AG09319 (cell line): ENCODE results near the gene MYH1.

ENCODE experiments used
- DNase-seq: peaks from one replicate; pipeline ENCODE4 v3.0.0-alpha.2; 2010; ENCODE audit warnings: low read depth; ENCODE audit errors: extremely low read depth
- TF ChIP-seq, protein P1 (sequence below): IDR thresholded peaks from 2 replicates; pipeline ENCODE4 v1.5.1; 2011; ENCODE audit warnings: low read depth, mild to moderate bottlenecking, inconsistent platforms, low read length, moderate library complexity

Gene MYH1

DNA sequence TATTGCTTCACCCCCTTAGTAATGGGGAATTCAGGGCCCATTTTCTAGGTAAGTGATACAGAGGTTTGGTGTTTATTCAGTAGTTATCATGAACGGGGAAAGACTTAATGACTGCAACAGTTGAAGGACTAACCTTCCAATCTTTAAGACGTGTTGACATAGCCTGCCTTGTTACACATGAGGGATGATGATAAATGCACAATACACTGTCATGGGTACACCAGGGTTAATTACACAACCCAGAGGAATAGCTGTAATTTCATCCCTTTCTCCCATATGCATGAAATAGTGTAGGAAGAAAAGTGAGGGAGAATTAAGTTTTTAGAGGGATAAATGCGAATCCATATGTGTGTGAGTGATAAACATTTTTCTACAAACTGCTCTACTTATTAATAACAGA, 59.6 kb downstream of the MYH1 start:
- no peak for DNase-seq
- TF ChIP-seq, protein P1, sequence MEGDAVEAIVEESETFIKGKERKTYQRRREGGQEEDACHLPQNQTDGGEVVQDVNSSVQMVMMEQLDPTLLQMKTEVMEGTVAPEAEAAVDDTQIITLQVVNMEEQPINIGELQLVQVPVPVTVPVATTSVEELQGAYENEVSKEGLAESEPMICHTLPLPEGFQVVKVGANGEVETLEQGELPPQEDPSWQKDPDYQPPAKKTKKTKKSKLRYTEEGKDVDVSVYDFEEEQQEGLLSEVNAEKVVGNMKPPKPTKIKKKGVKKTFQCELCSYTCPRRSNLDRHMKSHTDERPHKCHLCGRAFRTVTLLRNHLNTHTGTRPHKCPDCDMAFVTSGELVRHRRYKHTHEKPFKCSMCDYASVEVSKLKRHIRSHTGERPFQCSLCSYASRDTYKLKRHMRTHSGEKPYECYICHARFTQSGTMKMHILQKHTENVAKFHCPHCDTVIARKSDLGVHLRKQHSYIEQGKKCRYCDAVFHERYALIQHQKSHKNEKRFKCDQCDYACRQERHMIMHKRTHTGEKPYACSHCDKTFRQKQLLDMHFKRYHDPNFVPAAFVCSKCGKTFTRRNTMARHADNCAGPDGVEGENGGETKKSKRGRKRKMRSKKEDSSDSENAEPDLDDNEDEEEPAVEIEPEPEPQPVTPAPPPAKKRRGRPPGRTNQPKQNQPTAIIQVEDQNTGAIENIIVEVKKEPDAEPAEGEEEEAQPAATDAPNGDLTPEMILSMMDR = no peak

GRCh38 chr17:10457952-10458351, 60.4 kb downstream of the MYH1 start:
- TF ChIP-seq, protein P1 = no peak
- no peak for DNase-seq

DNA sequence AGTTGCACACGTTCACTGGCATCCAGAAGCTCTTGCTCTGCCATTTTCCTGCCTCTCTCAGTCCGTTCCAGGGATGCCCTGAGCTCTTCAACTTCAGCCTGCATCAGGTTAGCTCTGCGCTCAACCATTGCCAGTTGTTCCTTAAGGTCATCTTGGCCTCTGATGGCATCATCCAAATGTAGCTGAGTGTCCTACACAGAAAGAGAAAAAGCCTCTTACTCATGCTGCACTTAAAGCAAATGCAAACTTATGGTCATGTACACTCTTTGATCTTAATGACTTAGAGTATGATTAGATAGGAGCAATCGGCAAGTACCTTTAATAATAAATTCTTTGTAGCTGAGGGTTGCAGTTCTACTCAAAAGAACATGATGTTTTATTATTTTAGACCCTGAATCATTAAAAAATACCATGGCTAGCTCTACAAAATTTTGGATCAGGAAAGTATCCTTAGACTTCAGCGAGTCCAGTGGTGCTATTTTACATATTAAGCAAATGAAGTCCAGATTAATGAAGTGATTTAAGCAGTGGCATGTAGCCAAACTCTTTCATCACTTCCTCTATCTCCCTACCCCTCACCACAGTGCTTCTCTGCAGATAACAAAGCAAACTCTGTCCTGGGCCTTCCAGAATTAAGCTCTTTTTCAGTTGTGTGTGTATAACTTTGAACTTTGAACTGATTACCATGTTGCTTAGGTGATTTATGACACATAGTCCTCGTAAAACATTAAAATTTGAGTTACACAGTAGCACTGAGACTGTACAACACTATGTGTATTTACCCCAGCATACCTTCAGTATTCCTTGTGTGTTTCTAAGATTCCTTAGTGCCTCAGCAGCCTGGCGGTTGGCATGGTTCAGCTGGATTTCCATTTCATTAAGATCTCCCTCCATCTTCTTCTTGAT, 71.1 kb downstream of the MYH1 start:
- TF ChIP-seq, protein P1 = no peak

More for the DNA sequence above, 71.1 kb downstream of the MYH1 start:
- DNase-seq = no peak
